ENCODE data around the gene ETV6.
A peak's percentile ranks its signal among the peaks of the same experiment; 100 is the strongest.

The ETV6 gene

DNA sequence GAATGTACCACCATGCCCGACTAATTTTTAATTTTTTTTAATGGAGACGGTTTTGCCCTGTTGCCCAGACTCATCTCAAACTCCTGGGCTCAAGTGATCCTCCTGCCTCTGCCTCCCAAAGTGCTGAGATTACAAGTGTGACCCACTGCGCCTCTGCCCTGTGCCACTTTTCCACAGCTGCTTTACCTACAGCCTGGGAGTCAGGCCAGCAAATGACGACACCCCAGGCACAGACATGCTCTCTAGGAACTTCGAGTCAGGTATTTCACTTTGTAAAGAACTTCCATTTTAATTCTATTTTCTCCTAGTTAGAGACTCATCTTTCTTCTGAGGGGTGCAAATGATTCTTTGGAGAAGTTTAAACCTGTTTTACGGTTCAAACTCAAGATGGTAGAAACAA lies 89.0 kb downstream of the ETV6 start:
- no peak for DNase-seq (ENCODE audit: low read depth, low spot score)

DNA sequence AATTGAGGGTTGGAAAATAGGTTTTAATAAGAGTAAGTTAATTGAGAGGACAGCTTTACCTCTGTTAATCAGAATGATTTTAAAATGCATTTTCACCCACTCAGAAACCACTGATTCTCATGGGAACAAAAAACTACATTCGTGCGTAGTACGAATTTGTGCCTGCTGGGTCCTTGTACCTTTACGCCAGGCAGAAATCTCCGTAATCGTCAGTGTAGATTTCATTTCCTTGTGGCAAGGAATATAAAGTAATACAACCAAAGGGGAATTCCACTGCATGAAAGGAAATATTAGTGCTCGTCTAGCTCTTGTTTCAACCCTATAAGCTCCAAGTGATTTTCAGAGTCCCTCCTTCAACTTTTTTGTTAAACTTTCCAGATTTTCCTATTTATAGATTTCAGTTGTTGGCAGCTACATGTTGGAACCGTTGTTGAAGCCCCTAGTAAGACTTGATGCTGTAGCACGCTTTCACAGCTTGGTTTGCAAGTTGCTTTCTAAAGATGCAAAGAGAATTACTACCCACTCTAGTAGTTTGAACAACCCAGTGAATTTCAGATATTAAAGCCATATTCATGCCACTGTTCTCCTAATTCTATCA lies 90.6 kb downstream of the ETV6 start:
- DNase-seq (ENCODE audit: low read depth, low spot score): no peak

DNA sequence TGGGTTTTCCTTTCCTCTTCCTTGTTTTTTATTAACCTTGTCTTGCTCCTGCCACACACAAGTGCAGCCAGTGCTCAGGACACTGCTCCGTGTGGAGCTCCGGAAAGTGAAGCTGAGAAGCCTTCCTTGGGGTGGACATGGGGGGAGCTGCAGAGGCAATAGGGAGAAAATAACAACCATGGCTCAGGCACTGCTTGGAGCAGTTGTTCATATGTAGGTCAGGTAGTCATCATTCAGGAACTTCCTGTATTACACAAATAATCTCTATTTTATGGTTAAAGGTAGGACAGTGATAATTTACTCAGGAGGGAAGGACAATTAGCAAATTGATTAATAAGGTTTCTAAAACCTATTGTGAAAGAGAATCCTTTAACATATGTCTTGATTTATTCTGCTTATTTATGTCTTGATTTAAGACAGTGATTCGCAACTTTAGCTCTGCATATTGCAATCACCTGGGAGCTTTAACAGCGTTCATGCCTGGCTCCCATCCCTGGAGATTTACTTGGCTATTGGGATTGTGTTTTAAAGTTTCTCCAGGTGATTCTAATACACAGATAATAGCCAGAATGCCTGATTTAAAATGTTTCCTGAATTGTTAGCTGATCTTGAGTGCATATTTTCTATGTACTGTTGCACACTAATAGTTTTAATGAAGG lies 92.1 kb downstream of the ETV6 start:
- DNase-seq (ENCODE audit: low read depth, low spot score): no peak

DNA sequence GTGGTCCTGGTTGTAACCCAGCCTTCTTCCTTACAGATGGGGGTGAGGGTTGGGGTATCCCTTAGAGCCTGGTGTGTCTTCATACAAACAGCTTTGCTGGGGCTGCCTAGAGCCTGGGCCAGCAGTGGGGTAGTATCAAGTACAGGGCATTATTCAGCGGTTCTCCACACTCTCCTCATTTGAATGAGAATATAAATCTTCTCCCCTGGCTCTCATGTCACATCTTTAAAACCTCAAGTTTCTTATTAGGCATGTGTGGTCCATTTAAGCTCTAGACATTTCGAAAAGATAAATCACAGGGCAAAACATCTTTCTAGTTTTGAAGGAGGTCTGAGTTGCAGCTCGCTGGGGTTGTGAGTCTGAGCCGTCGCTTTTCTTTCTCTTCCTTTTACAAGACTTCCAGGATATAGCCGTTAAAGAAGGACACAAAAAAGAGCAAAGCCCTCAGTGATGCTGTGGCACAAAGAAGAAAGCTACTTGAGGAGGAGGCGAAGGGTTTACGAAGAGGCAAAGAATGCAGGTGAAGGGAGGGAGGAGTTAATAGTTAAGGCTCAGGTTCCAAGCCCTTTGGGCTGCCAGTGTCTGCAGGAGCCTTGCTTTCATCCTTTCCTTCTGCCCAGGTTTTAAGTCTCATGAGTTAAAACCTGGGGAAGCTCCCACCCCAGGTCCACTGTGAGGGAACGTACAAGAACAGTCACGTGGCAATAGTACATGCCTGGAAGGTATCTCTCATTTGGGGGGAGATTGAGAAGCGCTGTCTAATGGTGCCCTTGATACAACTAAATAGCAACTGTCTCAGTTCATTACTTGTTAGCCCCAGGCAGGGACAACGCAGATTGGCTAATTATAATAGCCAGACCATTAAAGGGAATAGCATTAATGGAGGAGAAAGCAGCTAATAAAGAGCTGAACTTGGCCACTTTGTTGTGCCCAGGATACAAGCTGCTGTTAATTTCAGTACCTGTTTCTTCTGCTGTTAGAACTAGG lies 94.2 kb downstream of the ETV6 start:
- peak; percentile 69 for DNase-seq (ENCODE audit: low read depth, low spot score)

DNA sequence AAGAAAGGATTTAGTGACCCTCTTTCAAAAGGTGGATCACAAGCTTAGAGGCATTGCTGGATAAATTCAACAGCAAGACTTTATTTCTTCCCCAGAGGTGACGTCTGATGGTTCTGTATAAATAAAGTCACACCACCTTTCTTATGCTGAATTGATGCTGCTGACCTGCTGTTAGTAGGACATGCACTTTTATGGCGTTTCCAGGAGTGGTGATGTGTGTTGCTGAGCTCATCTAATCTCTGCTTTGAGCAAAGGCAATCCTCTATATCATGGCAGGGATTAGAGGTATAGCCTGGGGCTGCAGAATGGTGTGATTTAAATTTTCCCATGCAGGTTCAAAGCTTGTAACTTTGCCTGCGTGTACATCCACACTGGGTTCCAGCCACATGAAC lies 94.9 kb downstream of the ETV6 start:
- no peak for DNase-seq (ENCODE audit: low read depth, low spot score)

DNA sequence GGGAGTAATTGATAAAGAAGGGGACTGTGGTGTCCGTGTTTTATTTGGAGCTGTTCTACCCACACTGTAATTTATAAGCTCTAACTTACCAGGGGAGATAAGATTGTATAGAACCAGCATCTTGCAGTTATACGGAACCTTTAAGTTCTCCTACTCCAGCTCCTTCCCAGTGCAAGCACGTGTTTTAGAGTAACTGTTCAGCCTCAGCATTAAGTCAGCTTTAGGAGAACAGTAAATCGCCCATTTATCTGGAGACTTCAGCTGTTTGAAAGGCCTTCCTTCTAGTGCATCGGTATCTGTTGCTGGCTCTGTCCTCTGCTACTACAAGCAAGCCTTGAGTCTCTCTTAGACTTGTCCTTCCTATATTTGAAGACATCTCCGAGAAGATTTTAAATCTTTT lies 95.6 kb downstream of the ETV6 start:
- DNase-seq (ENCODE audit: low read depth, low spot score): no peak

DNA sequence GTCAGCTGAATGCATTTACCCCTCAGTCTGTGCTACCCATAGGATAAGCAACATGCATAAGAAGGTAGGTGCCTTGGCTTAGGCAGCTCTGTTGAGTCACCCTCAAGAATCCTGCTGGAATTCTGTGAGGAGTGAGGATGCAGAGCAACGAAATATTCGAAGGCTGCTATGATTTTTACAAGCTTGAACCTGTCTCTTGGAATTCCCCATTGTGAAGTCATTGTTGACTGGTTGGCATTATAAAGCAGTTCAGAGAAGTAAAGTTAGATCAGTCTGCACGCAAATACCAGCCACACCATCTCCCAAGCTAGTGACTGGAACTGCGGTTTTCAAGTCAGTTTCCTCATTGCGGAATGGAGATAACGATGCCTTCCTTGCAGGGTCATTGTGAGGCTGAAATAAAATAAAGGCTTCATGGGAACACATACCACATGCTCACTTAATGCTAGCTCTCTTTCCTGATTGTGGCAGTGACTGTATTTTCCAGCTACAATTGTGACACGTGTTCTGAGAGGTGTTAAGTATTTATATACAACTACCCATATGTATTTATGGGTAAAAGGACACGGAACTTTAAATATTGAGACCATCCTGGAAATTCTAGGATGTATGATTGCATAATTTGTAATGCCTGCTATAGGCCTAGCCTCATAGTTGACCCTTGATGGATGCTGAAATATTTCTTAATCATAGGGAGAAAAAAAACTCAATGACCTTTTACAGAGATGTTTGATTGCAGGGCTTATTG lies 96.7 kb downstream of the ETV6 start:
- no peak for DNase-seq (ENCODE audit: low read depth, low spot score)

DNA sequence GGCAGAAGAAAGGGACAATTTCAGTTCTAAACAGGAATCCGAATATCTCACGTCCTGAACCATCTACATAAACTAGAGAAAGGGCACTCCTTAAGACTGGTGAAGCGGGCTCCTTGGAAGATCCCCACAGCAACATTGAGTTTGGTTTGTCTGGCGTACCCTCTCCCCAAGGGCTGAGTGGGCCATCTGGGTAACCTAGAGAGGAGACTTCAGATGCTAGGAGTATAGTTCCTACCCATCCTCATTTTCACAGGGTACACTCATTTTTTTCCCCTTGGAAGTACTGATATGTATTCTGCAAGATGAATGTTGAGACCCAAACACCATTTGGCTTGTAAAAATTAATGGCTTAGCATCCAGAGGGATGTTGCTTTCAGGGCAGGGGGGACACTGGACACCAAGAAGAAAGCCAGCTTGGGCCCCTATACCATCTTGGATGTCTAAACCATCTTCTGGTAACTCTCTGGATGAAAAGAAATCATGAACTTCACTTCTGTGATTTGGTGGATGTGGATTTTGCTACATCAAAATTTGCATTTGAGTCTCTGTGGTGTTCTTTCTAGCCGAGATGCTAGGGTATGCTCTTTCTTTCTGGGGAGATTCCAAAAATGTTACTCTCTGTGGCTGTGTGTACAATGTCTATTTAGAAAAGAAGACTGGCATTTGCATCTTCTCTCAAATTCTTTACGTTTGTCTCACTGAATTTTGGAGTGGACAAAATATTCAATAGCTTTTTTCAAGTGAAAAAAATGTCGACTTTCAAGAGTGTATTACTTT lies 97.7 kb downstream of the ETV6 start:
- DNase-seq (ENCODE audit: low read depth, low spot score): no peak

DNA sequence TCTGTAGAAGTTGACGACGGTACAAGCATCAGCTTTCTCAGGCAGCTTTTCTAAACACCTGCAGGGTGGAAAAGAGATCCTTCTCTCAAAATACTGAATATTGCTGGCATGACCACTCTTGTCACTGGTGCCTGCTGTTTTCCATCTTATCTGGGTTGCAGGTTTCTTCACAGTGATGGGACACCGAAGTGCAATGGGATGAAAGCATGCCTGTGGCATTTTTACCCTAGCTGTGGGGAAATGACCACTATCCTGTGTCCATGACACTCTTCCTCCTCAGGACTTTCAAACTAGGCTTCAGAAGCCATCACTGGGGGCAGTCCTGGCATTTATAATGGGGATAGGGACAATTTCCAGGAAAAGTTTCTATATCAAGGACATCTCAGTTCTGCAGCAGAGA lies 98.5 kb downstream of the ETV6 start:
- DNase-seq (ENCODE audit: low read depth, low spot score): no peak

DNA sequence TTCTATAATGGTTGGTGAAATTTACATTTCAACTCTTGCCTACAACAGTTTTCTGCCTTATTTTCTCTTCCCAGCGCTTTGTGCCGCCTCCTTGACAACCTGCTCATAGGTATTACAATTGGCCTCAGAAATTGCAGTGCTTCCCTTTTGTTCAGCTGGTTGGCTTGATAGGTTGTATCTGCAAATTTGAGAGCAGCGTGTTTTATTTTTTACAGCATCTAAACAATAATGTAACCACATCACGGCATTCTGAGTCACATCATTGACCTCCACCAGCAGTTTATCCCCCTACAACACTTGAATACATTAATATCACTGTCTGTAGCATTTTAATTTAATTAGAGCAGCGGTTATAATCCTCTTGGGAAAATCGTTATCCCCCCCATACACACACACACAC lies 99.4 kb downstream of the ETV6 start:
- no peak for DNase-seq (ENCODE audit: low read depth, low spot score)

DNA sequence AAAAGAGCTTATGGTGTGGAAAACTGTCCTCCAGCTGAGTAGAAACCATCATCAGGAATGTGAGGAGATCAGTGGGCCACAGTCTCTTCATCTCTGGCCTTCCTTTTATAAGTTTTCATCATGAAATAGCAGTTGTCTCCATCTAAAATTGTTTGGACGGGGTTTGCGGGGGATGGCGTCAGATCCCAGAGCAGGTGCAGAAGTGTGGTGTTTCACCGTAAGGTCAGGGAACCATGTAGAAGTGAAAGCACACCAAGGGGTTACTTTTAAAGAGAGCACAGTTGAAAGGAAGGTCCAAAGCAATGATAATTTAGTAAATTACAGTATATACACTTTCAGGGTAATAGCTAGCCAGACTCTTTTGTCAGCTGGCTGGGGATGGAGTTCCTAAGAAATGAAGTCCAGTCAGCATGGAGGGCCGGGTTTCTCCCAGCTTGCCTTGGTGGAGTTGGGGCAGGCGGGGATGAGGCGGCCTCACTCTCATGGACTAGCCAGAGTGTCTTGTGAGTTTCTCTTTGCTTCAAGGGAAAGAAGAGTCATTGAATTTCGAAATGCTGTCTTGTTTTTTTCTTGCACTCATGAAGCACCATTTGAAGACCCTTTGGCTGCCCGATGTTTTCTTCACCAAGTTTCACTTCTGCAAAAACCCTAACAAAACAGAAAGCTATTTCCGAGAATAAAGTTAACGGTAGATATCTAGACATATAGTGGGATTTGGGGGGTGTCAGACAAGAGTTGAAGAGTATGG lies 100.6 kb downstream of the ETV6 start:
- DNase-seq (ENCODE audit: low read depth, low spot score): no peak

DNA sequence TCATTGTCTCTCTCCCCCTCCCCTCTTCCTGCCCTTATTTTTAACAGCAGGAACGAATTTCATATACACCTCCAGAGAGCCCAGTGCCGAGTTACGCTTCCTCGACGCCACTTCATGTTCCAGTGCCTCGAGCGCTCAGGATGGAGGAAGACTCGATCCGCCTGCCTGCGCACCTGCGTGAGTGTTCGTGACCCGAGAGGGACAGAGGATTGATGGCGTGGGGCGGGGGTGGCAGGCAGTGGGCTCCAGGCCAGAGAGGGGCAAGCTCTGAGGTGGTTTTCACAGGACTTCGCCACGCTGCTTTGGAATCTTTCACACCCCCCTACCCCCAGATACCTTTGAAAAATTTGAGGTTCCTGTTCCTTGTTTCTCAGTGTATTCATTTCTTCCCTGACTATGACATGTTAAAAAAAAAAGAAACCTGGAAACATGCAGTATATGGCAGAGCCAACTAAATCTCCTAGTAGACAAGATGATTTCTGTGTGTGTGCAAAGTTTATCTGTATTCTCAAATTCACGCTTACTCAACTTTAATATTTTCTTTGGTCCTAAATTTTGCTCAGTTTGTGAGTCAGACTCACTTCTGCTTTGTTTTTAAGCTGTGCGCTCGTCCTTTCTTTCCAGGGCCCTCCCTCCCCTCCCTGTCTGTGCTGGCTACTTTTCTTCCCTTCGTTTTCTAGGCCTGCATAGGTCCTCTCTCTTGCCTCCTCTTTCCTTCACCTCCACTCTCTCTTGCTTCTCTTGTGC lies 103.1 kb downstream of the ETV6 start:
- DNase-seq (ENCODE audit: low read depth, low spot score): no peak

DNA sequence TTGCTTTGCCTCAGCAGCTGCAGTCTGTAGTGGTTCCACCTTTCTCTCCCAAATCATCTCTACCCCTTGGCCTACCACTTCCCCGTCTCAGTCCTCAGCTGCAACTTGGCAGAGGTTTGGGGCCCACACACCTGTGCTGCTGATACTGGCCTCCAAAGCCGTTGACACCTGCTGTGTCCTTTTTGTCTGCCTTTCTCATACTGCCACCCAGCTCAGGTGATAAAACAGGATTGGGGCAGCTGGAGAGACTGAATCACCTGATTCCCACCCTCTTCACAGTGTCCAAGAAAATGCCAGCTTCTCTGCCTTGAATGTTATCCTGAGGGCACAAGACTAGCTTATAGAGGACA lies 103.7 kb downstream of the ETV6 start:
- DNase-seq (ENCODE audit: low read depth, low spot score): no peak

DNA sequence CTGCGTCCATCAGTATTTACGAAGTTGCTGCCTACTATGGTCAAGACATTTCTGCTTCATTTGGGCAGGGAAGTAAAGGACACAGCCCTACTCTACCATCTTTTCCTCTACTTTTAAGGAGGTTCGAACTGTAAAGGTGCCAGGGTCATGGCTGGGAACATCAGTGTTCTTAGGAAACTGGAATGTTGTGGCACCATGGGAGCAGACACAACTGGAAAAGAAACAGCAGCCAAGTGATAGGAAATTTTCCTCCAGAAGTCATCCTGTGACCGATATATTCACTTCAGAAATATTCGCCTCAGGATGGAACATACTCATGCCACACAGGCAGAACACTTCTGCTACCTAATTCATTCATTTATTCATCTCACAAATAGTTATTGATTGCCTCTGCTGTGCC lies 104.4 kb downstream of the ETV6 start:
- no peak for DNase-seq (ENCODE audit: low read depth, low spot score)

DNA sequence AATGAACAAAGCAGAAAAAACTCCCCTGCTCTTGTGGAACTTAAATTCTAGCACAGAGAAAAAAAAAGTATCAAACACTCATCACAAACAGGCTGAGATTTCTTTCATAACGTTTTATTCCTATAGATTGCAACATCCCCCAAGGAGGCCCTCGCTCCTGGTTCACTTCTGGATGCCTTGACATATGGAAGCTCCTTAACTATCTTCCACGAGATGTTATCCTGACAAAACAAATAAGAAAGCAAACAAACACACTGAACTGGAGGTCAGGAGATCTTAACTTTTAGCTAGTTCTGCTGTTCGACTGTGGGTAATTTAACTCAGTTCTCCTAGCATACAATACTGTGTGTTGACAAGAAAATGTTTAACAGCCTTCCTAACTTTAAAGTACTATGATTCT lies 104.8 kb downstream of the ETV6 start:
- DNase-seq (ENCODE audit: low read depth, low spot score): no peak

DNA sequence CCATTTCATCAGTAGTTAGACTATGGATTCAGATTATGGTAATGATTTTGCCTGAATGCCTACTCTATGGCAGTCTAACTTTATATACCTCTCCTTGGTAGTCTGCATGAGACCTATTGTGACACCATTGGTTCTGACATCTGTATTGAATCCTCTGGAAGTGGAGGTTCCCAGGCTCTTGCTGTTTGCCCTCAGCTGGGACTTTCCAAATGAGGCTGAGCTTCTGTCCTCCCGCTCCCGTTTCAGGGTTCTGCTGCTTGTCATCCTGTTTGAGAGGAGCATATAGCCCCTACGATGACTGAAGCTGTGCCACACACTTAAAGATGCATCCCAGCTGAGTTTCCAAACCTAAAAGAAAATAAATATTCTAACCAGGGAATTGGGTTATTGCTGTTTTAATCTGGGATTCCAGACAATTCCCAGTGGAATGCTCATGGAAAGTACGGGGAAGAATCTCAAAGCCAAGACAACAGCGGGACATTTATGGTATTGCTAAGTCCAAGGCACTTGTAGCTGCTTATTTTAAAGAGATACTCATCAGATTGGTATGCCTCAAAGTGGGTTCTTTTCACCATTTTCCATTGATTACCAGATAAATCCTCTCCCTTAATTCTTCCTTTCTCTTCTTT lies 105.9 kb downstream of the ETV6 start:
- DNase-seq (ENCODE audit: low read depth, low spot score): no peak

DNA sequence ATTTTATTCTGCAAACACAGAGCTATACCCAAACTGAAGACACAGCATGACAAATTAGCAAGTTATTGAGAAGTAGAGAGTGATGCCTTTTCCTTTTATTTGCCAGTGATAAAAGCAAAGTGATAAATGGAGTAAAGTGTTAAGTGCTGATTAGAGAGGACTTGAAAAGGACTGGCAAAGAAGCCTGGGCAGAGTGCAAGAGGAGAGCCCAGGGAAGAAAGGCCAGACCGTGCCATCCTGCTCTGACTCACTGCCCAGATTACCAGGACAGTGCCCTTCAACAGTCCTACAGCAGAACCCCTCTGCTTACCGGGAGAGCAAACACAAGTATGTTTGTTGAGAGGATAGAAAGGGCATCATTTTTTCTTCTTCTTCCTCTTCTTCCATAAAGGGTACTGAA lies 106.5 kb downstream of the ETV6 start:
- no peak for DNase-seq (ENCODE audit: low read depth, low spot score)

DNA sequence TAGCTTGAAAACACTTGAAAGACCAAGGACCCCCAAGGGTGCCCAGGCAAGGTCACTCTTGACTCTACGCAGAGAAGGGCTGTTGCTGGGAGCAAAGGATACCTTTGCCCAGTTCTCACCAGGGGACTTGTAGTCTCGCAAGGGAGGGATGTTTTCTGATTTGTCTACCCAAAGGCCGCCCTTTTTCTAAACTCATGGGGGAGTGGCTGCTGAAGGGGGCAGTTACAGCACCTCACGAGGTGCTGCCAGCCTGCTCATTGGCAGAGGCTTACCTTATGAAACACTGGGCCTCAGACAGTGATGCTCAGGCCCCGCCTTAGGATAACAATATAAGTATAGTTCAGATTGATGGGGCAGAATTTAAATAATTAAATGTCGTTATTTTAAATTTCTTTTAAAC lies 107.0 kb downstream of the ETV6 start:
- no peak for DNase-seq (ENCODE audit: low read depth, low spot score)

DNA sequence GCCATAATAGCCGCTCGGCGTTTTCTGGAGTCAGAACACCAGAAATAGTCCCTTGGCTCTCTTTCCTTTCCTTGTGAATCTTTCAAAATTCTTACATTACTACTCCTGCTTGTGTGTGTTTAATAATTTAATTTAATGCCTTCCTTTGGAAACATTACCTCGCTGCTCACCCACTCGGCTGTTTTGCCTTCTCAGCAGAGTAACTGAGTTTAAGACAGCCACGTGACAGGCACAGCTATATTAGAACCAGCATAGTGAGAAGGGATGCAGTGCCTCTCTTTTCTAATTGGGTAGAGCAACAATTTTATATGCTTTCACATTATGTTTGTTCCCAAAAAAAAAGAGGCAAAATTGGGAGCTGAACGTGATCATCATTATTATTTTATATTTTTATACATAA lies 107.6 kb downstream of the ETV6 start:
- no peak for DNase-seq (ENCODE audit: low read depth, low spot score)

Measured in iPS DF 19.7 (cell line).